HEK293 (cell line): ENCODE data around the gene TMEM86A.

Experiments
- ELK4 ChIP-seq: IDR thresholded peaks from 2 replicates; pipeline ENCODE4 v1.6.1; 2011; ENCODE audit warnings: mild to moderate bottlenecking, low read depth, low read length, borderline replicate concordance
- GLI4 ChIP-seq: fragments of 450-650 bp; formaldehyde crosslinking; IDR thresholded peaks from 2 replicates; pipeline ENCODE4 v1.5.1; 2016; ENCODE audit warnings: missing biosample characterization, missing genetic modification characterization
- INSM2 ChIP-seq: fragments of 450-650 bp; formaldehyde crosslinking; IDR thresholded peaks from 2 replicates; pipeline ENCODE4 v1.5.1; 2016; ENCODE audit warnings: missing biosample characterization, missing genetic modification characterization
- MYNN ChIP-seq: fragments of 450-650 bp; formaldehyde crosslinking; IDR thresholded peaks from 2 replicates; pipeline ENCODE4 v1.5.1; 2016; ENCODE audit warnings: missing biosample characterization, missing genetic modification characterization, borderline replicate concordance
- OSR2 ChIP-seq: fragments of 450-650 bp; formaldehyde crosslinking; IDR thresholded peaks from 2 replicates; pipeline ENCODE4 v1.5.1; 2016; ENCODE audit warnings: missing biosample characterization, missing genetic modification characterization
- ZBTB17 ChIP-seq: fragments of 450-650 bp; formaldehyde crosslinking; IDR thresholded peaks from 2 replicates; pipeline ENCODE4 v1.5.1; 2016; ENCODE audit warnings: missing biosample characterization, missing genetic modification characterization
- ZBTB21 ChIP-seq: fragments of 450-650 bp; formaldehyde crosslinking; IDR thresholded peaks from 2 replicates; pipeline ENCODE4 v1.5.1; 2017; ENCODE audit warnings: missing biosample characterization, missing genetic modification characterization
- ZFP3 ChIP-seq: fragments of 450-650 bp; formaldehyde crosslinking; IDR thresholded peaks from 2 replicates; pipeline ENCODE4 v1.5.1; 2016; ENCODE audit warnings: low read depth, missing biosample characterization, missing genetic modification characterization
- ZNF112 ChIP-seq: fragments of 450-650 bp; formaldehyde crosslinking; IDR thresholded peaks from 2 replicates; pipeline ENCODE4 v1.5.0; 2017; ENCODE audit warnings: missing biosample characterization, missing genetic modification characterization
- ZNF133 ChIP-seq: fragments of 450-650 bp; formaldehyde crosslinking; IDR thresholded peaks from 2 replicates; pipeline ENCODE4 v1.5.1; 2016; ENCODE audit warnings: missing biosample characterization, missing genetic modification characterization
- ZNF223 ChIP-seq: fragments of 450-650 bp; formaldehyde crosslinking; IDR thresholded peaks from 2 replicates; pipeline ENCODE4 v1.5.1; 2016; ENCODE audit warnings: missing biosample characterization, missing genetic modification characterization
- ZNF433 ChIP-seq: fragments of 450-650 bp; formaldehyde crosslinking; IDR thresholded peaks from 2 replicates; pipeline ENCODE4 v1.5.1; 2016; ENCODE audit warnings: missing biosample characterization, missing genetic modification characterization, low read depth
- ZNF488 ChIP-seq: fragments of 450-650 bp; formaldehyde crosslinking; IDR thresholded peaks from 2 replicates; pipeline ENCODE4 v1.5.1; 2016; ENCODE audit warnings: missing biosample characterization, missing genetic modification characterization
- ZNF513 ChIP-seq: fragments of 450-650 bp; IDR thresholded peaks from 2 replicates; pipeline ENCODE4 v1.5.1; 2018; ENCODE audit warnings: missing biosample characterization, missing genetic modification characterization
- ZNF544 ChIP-seq: fragments of 450-650 bp; formaldehyde crosslinking; IDR thresholded peaks from 2 replicates; pipeline ENCODE4 v1.5.0; 2017; ENCODE audit warnings: missing biosample characterization, missing genetic modification characterization
- ZNF558 ChIP-seq: fragments of 450-650 bp; formaldehyde crosslinking; IDR thresholded peaks from 2 replicates; pipeline ENCODE4 v1.5.1; 2016; ENCODE audit warnings: missing biosample characterization, missing genetic modification characterization
- ZNF596 ChIP-seq: fragments of 450-650 bp; IDR thresholded peaks from 2 replicates; pipeline ENCODE4 v1.5.0; 2018; ENCODE audit warnings: missing biosample characterization, mild to moderate bottlenecking, missing genetic modification characterization, moderate library complexity
- ZNF837 ChIP-seq: fragments of 450-650 bp; formaldehyde crosslinking; IDR thresholded peaks from 2 replicates; pipeline ENCODE4 v1.5.1; 2016; ENCODE audit warnings: missing biosample characterization, missing genetic modification characterization
- ZNF843 ChIP-seq: fragments of 450-650 bp; formaldehyde crosslinking; IDR thresholded peaks from 2 replicates; pipeline ENCODE4 v1.5.1; 2016; ENCODE audit warnings: missing biosample characterization, missing genetic modification characterization
- ZSCAN16 ChIP-seq: fragments of 450-650 bp; formaldehyde crosslinking; IDR thresholded peaks from 2 replicates; pipeline ENCODE4 v1.5.1; 2016; ENCODE audit warnings: missing biosample characterization, missing genetic modification characterization
- TF ChIP-seq, protein P1 (sequence below): fragments of 450-650 bp; formaldehyde crosslinking; conservative IDR thresholded peaks from 2 replicates; pipeline ENCODE4 v1.5.1; 2016; ENCODE audit warnings: low read depth, missing biosample characterization, missing genetic modification characterization
- TF ChIP-seq, protein P2 (sequence below): fragments of 450-650 bp; formaldehyde crosslinking; IDR thresholded peaks from 2 replicates; pipeline ENCODE4 v1.5.1; 2016; ENCODE audit warnings: missing biosample characterization, missing genetic modification characterization
- TF ChIP-seq, protein P3 (sequence below): fragments of 450-650 bp; formaldehyde crosslinking; IDR thresholded peaks from 2 replicates; pipeline ENCODE4 v1.5.1; 2017; ENCODE audit warnings: missing biosample characterization, missing genetic modification characterization

Gene TMEM86A

GRCh38 chr11:18720808-18721560 lies 22.4 kb downstream of the TMEM86A start (continued):
- TF ChIP-seq MYNN (tag by site-specific recombination) (no peak), ZNF843 (tag by site-specific recombination) (no peak), ZNF133 (no peak), GLI4 (tag by site-specific recombination) (no peak), ZNF837 (no peak), INSM2 (no peak), ZNF513 (tag by site-specific recombination) (no peak), ZNF544 (tag by site-specific recombination) (no peak), ZFP3 (tag by site-specific recombination) (no peak), ZNF596 (no peak), ZNF488 (tag by site-specific recombination) (no peak), ZNF433 (no peak), ZSCAN16 (tag by site-specific recombination) (no peak), ZBTB17 (no peak), OSR2 (tag by site-specific recombination) (no peak), ELK4 (no peak), ZNF558 (tag by site-specific recombination) (no peak), ZNF223 (tag by site-specific recombination) (no peak), ZBTB21 (tag by site-specific recombination) (no peak), ZNF112 (tag by site-specific recombination) (no peak)
- TF ChIP-seq, protein P1, sequence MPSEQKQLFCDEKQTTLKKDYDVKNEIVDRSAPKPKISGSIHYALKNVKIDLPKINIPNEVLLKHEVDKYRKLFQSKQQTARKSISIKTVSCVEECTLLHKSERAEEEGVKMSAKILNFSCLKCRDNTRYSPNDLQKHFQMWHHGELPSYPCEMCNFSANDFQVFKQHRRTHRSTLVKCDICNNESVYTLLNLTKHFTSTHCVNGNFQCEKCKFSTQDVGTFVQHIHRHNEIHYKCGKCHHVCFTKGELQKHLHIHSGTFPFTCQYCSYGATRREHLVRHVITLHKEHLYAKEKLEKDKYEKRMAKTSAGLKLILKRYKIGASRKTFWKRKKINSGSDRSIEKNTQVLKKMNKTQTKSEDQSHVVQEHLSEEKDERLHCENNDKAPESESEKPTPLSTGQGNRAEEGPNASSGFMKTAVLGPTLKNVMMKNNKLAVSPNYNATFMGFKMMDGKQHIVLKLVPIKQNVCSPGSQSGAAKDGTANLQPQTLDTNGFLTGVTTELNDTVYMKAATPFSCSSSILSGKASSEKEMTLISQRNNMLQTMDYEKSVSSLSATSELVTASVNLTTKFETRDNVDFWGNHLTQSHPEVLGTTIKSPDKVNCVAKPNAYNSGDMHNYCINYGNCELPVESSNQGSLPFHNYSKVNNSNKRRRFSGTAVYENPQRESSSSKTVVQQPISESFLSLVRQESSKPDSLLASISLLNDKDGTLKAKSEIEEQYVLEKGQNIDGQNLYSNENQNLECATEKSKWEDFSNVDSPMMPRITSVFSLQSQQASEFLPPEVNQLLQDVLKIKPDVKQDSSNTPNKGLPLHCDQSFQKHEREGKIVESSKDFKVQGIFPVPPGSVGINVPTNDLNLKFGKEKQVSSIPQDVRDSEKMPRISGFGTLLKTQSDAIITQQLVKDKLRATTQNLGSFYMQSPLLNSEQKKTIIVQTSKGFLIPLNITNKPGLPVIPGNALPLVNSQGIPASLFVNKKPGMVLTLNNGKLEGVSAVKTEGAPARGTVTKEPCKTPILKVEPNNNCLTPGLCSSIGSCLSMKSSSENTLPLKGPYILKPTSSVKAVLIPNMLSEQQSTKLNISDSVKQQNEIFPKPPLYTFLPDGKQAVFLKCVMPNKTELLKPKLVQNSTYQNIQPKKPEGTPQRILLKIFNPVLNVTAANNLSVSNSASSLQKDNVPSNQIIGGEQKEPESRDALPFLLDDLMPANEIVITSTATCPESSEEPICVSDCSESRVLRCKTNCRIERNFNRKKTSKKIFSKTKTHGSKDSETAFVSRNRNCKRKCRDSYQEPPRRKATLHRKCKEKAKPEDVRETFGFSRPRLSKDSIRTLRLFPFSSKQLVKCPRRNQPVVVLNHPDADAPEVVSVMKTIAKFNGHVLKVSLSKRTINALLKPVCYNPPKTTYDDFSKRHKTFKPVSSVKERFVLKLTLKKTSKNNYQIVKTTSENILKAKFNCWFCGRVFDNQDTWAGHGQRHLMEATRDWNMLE (tag by site-specific recombination), result no peak
- TF ChIP-seq, protein P2, sequence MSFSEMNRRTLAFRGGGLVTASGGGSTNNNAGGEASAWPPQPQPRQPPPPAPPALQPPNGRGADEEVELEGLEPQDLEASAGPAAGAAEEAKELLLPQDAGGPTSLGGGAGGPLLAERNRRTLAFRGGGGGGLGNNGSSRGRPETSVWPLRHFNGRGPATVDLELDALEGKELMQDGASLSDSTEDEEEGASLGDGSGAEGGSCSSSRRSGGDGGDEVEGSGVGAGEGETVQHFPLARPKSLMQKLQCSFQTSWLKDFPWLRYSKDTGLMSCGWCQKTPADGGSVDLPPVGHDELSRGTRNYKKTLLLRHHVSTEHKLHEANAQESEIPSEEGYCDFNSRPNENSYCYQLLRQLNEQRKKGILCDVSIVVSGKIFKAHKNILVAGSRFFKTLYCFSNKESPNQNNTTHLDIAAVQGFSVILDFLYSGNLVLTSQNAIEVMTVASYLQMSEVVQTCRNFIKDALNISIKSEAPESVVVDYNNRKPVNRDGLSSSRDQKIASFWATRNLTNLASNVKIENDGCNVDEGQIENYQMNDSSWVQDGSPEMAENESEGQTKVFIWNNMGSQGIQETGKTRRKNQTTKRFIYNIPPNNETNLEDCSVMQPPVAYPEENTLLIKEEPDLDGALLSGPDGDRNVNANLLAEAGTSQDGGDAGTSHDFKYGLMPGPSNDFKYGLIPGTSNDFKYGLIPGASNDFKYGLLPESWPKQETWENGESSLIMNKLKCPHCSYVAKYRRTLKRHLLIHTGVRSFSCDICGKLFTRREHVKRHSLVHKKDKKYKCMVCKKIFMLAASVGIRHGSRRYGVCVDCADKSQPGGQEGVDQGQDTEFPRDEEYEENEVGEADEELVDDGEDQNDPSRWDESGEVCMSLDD (tag by site-specific recombination), result no peak
- TF ChIP-seq, protein P3, sequence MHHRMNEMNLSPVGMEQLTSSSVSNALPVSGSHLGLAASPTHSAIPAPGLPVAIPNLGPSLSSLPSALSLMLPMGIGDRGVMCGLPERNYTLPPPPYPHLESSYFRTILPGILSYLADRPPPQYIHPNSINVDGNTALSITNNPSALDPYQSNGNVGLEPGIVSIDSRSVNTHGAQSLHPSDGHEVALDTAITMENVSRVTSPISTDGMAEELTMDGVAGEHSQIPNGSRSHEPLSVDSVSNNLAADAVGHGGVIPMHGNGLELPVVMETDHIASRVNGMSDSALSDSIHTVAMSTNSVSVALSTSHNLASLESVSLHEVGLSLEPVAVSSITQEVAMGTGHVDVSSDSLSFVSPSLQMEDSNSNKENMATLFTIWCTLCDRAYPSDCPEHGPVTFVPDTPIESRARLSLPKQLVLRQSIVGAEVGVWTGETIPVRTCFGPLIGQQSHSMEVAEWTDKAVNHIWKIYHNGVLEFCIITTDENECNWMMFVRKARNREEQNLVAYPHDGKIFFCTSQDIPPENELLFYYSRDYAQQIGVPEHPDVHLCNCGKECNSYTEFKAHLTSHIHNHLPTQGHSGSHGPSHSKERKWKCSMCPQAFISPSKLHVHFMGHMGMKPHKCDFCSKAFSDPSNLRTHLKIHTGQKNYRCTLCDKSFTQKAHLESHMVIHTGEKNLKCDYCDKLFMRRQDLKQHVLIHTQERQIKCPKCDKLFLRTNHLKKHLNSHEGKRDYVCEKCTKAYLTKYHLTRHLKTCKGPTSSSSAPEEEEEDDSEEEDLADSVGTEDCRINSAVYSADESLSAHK, result no peak
